ENCODE measurements around the gene HEYL. TPM values are rescaled to one million over a fixed set of nuclear protein-coding genes. Genes with fewer than 3 reads are reported as not detected.
A peak's percentile ranks its signal among the peaks of the same experiment; 100 is the strongest.

The HEYL gene
- total RNA-seq, 4 donors from 2014 or later, result 9.3 to 17.0 (median 11.5) TPM

GRCh38 chr1:39684313-39684664, 44.8 kb upstream of the HEYL start:
- no peaks in the 10 kb centered on the region for H3K4me1 ChIP-seq
- 48 to 66% methylated on average over 12 of the region's 13 CpGs for whole genome bisulfite sequencing, 2 donors
- no peak overlapping the region for H3K27ac ChIP-seq
- no peaks in the 10 kb centered on the region for H3K36me3 ChIP-seq
- no peaks in the 10 kb centered on the region for H3K9me3 ChIP-seq
- TF ChIP-seq CTCF (IDR thresholded peaks at IDR 0.05) (no peak), POLR2A (IDR thresholded peaks at IDR 0.05) (no peak)
- intact Hi-C loops (cut with DNase I), result no loop called here
- peaks cover 4% of the 10 kb centered on the region for H3K27me3 ChIP-seq
- no peak for DNase-seq
- H3K4me3 ChIP-seq (replicated peaks in 1 of 3), result no peak overlapping the region

GRCh38 chr1:39683591-39684312, 44.3 kb upstream of the HEYL start:
- H3K27ac ChIP-seq, result no peak overlapping the region
- no peak overlapping the region for H3K4me3 ChIP-seq (replicated peaks in 1 of 3)
- no peaks in the 10 kb centered on the region for H3K9me3 ChIP-seq
- H3K4me1 ChIP-seq, result no peaks in the 10 kb centered on the region
- H3K36me3 ChIP-seq, result no peaks in the 10 kb centered on the region
- peak in 1 of 2 donors; percentile 17 for DNase-seq
- TF ChIP-seq CTCF (IDR thresholded peaks at IDR 0.05) (no peak), POLR2A (IDR thresholded peaks at IDR 0.05) (no peak)
- intact Hi-C loops (cut with DNase I), result no loop called here
- peaks cover 4% of the 10 kb centered on the region for H3K27me3 ChIP-seq
- 26 to 33% methylated on average over 12 to 25 of the region's 62 CpGs for WGBS, 2 donors

GRCh38 chr1:39681999-39682398, 42.6 kb upstream of the HEYL start:
- 87 to 90% methylated on average over 1 of the region's 1 CpG for WGBS, 2 donors
- peaks cover 5 to 8% of the 10 kb centered on the region in 2 donors for H3K4me1 ChIP-seq
- H3K9me3 ChIP-seq, result no peaks in the 10 kb centered on the region
- intact Hi-C loops (cut with DNase I), result no loop called here
- H3K4me3 ChIP-seq (replicated peaks in 1 of 3), result no peak overlapping the region
- TF ChIP-seq CTCF (IDR thresholded peaks at IDR 0.05) (no peak), POLR2A (IDR thresholded peaks at IDR 0.05) (no peak)
- peaks cover 4% of the 10 kb centered on the region for H3K27me3 ChIP-seq
- H3K27ac ChIP-seq, result no peak overlapping the region
- H3K36me3 ChIP-seq, result no peaks in the 10 kb centered on the region
- no peak for DNase-seq

GRCh38 chr1:39681294-39681693, 41.9 kb upstream of the HEYL start:
- 83 to 84% methylated on average over 3 of the region's 3 CpGs for WGBS, 2 donors
- TF ChIP-seq POLR2A (IDR thresholded peaks at IDR 0.05), result no peak
- TF ChIP-seq CTCF (IDR thresholded peaks at IDR 0.05), result no peak

GRCh38 chr1:39680751-39681150, 41.3 kb upstream of the HEYL start:
- no peaks in the 10 kb centered on the region for H3K9me3 ChIP-seq
- 70 to 82% methylated on average over 4 of the region's 4 CpGs for WGBS, 2 donors
- H3K36me3 ChIP-seq, result no peaks in the 10 kb centered on the region
- peaks cover 4% of the 10 kb centered on the region for H3K27me3 ChIP-seq
- DNase-seq, result no peak
- H3K4me1 ChIP-seq, result peaks cover 12 to 15% of the 10 kb centered on the region in 2 donors
- intact Hi-C loops (cut with DNase I), result no loop called here
- no peak overlapping the region for H3K4me3 ChIP-seq (replicated peaks in 1 of 3)
- H3K27ac ChIP-seq, result no peak overlapping the region
- no peak for TF ChIP-seq CTCF (IDR thresholded peaks at IDR 0.05)
- no peak for TF ChIP-seq POLR2A (IDR thresholded peaks at IDR 0.05)

More at GRCh38 chr1:39681294-39681693, 41.9 kb upstream of the HEYL start:
- Histone ChIP-seq H3K27ac (no peak overlapping the region), H3K9me3 (no peaks in the 10 kb centered on the region), H3K36me3 (no peaks in the 10 kb centered on the region), H3K4me3 (replicated peaks in 1 of 3) (no peak overlapping the region), H3K4me1 (peaks cover 12 to 15% of the 10 kb centered on the region in 2 donors), H3K27me3 (peaks cover 4% of the 10 kb centered on the region)
- no peak for DNase-seq
- intact Hi-C loops (cut with DNase I), result no loop called here

Measured in thyroid gland (tissue), 4 donors.